Measurements from ENCODE around the gene CCBE1. TPM values are rescaled to one million over a fixed set of nuclear protein-coding genes. Genes with fewer than 3 reads are reported as not detected.
"Not testable (repeated sequence)": the region's sequence is repeated elsewhere in the genome, so short reads cannot be mapped to it uniquely, and the experiment has no call there.

Gene CCBE1
- total RNA-seq, 2 experiments from 2014 or later, result not detected

- DNase-seq, result no peak
- Mint-ChIP-seq H3K27me3 (ENCODE audit: low read depth) (peaks cover 2% of the 10 kb centered on the region), H3K27ac (no peak overlapping the region), H3K36me3 (ENCODE audit: low read depth) (no peaks in the 10 kb centered on the region), H3K4me3 (no peak overlapping the region), H3K4me1 (ENCODE audit: low read depth) (no peaks in the 10 kb centered on the region), H3K9me3 (ENCODE audit: insufficient read depth) (no peaks in the 10 kb centered on the region)
- ChIA-PET CTCF (interaction anchor here (1.3 kb wide), 1 partner anchor 32 kb away, joined by 4 read pairs; the partner anchor contains the start of gene CCBE1), POLR2A (no interaction called here)
- ATAC-seq, result no peak
Observed at GRCh38 chr18:59728816-59729215, 31.6 kb upstream of the CCBE1 start.

GRCh38 chr18:59725142-59725541 is 27.9 kb upstream of the CCBE1 start:
- no peaks in the 10 kb centered on the region for H3K27me3 Mint-ChIP-seq (ENCODE audit: low read depth)
- no peaks in the 10 kb centered on the region for H3K9me3 Mint-ChIP-seq (ENCODE audit: insufficient read depth)
- H3K4me3 Mint-ChIP-seq, result no peak overlapping the region
- H3K36me3 Mint-ChIP-seq (ENCODE audit: low read depth), result no peaks in the 10 kb centered on the region
- ATAC-seq (no peak), DNase-seq (no peak)
- ChIA-PET CTCF (interaction anchor here (1.0 kb wide), 1 partner anchor 28 kb away, joined by 3 read pairs; the partner anchor contains the start of gene CCBE1), POLR2A (no interaction called here)
- no peak overlapping the region for H3K27ac Mint-ChIP-seq
- no peaks in the 10 kb centered on the region for H3K4me1 Mint-ChIP-seq (ENCODE audit: low read depth)

- ATAC-seq (no peak), DNase-seq (no peak)
- H3K27me3 Mint-ChIP-seq (ENCODE audit: low read depth), result no peaks in the 10 kb centered on the region
- H3K36me3 Mint-ChIP-seq (ENCODE audit: low read depth), result no peaks in the 10 kb centered on the region
- POLR2A ChIA-PET, result no interaction called here
- H3K27ac Mint-ChIP-seq, result no peak overlapping the region
- H3K9me3 Mint-ChIP-seq (ENCODE audit: insufficient read depth), result no peaks in the 10 kb centered on the region
- no peaks in the 10 kb centered on the region for H3K4me1 Mint-ChIP-seq (ENCODE audit: low read depth)
- CTCF ChIA-PET, result no interaction called here
- H3K4me3 Mint-ChIP-seq, result no peak overlapping the region
Observed at GRCh38 chr18:59724103-59724502, 26.9 kb upstream of the CCBE1 start.

GRCh38 chr18:59721931-59722330 is 24.7 kb upstream of the CCBE1 start:
- ChIA-PET POLR2A (no interaction called here), CTCF (no interaction called here)

GRCh38 chr18:59721211-59721610 is 24.0 kb upstream of the CCBE1 start:
- ChIA-PET CTCF (no interaction called here), POLR2A (no interaction called here)
- no peaks in the 10 kb centered on the region for H3K4me1 Mint-ChIP-seq (ENCODE audit: low read depth)
- ATAC-seq (no peak), DNase-seq (no peak)
- no peaks in the 10 kb centered on the region for H3K9me3 Mint-ChIP-seq (ENCODE audit: insufficient read depth)
- no peak overlapping the region for H3K4me3 Mint-ChIP-seq
- H3K27ac Mint-ChIP-seq, result no peak overlapping the region
- no peaks in the 10 kb centered on the region for H3K27me3 Mint-ChIP-seq (ENCODE audit: low read depth)
- no peaks in the 10 kb centered on the region for H3K36me3 Mint-ChIP-seq (ENCODE audit: low read depth)

More at GRCh38 chr18:59721931-59722330, 24.7 kb upstream of the CCBE1 start:
- Mint-ChIP-seq H3K4me1 (ENCODE audit: low read depth) (no peaks in the 10 kb centered on the region), H3K36me3 (ENCODE audit: low read depth) (no peaks in the 10 kb centered on the region), H3K27ac (no peak overlapping the region), H3K27me3 (ENCODE audit: low read depth) (no peaks in the 10 kb centered on the region), H3K4me3 (no peak overlapping the region), H3K9me3 (ENCODE audit: insufficient read depth) (no peaks in the 10 kb centered on the region)
- DNase-seq (no peak), ATAC-seq (no peak)

- DNase-seq (no peak), ATAC-seq (no peak)
- Mint-ChIP-seq H3K27me3 (ENCODE audit: low read depth) (no peaks in the 10 kb centered on the region), H3K4me3 (no peak overlapping the region), H3K4me1 (ENCODE audit: low read depth) (no peaks in the 10 kb centered on the region), H3K9me3 (ENCODE audit: insufficient read depth) (no peaks in the 10 kb centered on the region), H3K27ac (no peak overlapping the region), H3K36me3 (ENCODE audit: low read depth) (no peaks in the 10 kb centered on the region)
- ChIA-PET POLR2A (no interaction called here), CTCF (no interaction called here)
Observed at GRCh38 chr18:59719544-59720181, 22.4 kb upstream of the CCBE1 start.

- no peak overlapping the region for H3K4me3 Mint-ChIP-seq
- no peaks in the 10 kb centered on the region for H3K9me3 Mint-ChIP-seq (ENCODE audit: insufficient read depth)
- ATAC-seq, result no peak
- no peak for DNase-seq
- no peaks in the 10 kb centered on the region for H3K27me3 Mint-ChIP-seq (ENCODE audit: low read depth)
- H3K36me3 Mint-ChIP-seq (ENCODE audit: low read depth), result no peaks in the 10 kb centered on the region
- no peaks in the 10 kb centered on the region for H3K4me1 Mint-ChIP-seq (ENCODE audit: low read depth)
- CTCF ChIA-PET, result interaction anchor here (1.1 kb wide), 1 partner anchor 21 kb away, joined by 4 read pairs; the partner anchor contains the start of gene CCBE1
- POLR2A ChIA-PET, result no interaction called here
- no peak overlapping the region for H3K27ac Mint-ChIP-seq
Observed at GRCh38 chr18:59718464-59719157, 21.4 kb upstream of the CCBE1 start.

GRCh38 chr18:59718108-59718463 is 20.9 kb upstream of the CCBE1 start:
- no peak for ATAC-seq
- Mint-ChIP-seq H3K27ac (no peak overlapping the region), H3K9me3 (ENCODE audit: insufficient read depth) (no peaks in the 10 kb centered on the region), H3K4me1 (ENCODE audit: low read depth) (no peaks in the 10 kb centered on the region), H3K4me3 (no peak overlapping the region), H3K36me3 (ENCODE audit: low read depth) (no peaks in the 10 kb centered on the region), H3K27me3 (ENCODE audit: low read depth) (no peaks in the 10 kb centered on the region)
- ChIA-PET POLR2A (no interaction called here), CTCF (interaction anchor here (1.1 kb wide), 1 partner anchor 21 kb away, joined by 4 read pairs; the partner anchor contains the start of gene CCBE1)
- no peak for DNase-seq

- no peaks in the 10 kb centered on the region for H3K36me3 Mint-ChIP-seq (ENCODE audit: low read depth)
- H3K27ac Mint-ChIP-seq, result no peak overlapping the region
- no peak for ATAC-seq
- no peak for DNase-seq
- H3K27me3 Mint-ChIP-seq (ENCODE audit: low read depth), result no peaks in the 10 kb centered on the region
- no peaks in the 10 kb centered on the region for H3K9me3 Mint-ChIP-seq (ENCODE audit: insufficient read depth)
- H3K4me3 Mint-ChIP-seq, result no peak overlapping the region
- CTCF ChIA-PET, result no interaction called here
- POLR2A ChIA-PET, result no interaction called here
- H3K4me1 Mint-ChIP-seq (ENCODE audit: low read depth), result no peaks in the 10 kb centered on the region
Observed at GRCh38 chr18:59717291-59717690, 20.1 kb upstream of the CCBE1 start.

GRCh38 chr18:59715966-59716369 is 18.7 kb upstream of the CCBE1 start:
- H3K27ac Mint-ChIP-seq, result no peak overlapping the region
- ChIA-PET CTCF (no interaction called here), POLR2A (no interaction called here)
- no peak overlapping the region for H3K4me3 Mint-ChIP-seq
- H3K4me1 Mint-ChIP-seq (ENCODE audit: low read depth), result no peaks in the 10 kb centered on the region
- ATAC-seq (no peak), DNase-seq (no peak)
- no peaks in the 10 kb centered on the region for H3K9me3 Mint-ChIP-seq (ENCODE audit: insufficient read depth)
- H3K36me3 Mint-ChIP-seq (ENCODE audit: low read depth), result no peaks in the 10 kb centered on the region
- no peaks in the 10 kb centered on the region for H3K27me3 Mint-ChIP-seq (ENCODE audit: low read depth)

- no peaks in the 10 kb centered on the region for H3K4me1 Mint-ChIP-seq (ENCODE audit: low read depth)
- H3K9me3 Mint-ChIP-seq (ENCODE audit: insufficient read depth), result no peaks in the 10 kb centered on the region
- no peaks in the 10 kb centered on the region for H3K27me3 Mint-ChIP-seq (ENCODE audit: low read depth)
- H3K36me3 Mint-ChIP-seq (ENCODE audit: low read depth), result no peaks in the 10 kb centered on the region
- H3K27ac Mint-ChIP-seq, result no peak overlapping the region
- CTCF ChIA-PET, result no interaction called here
- no peak overlapping the region for H3K4me3 Mint-ChIP-seq
- ATAC-seq (no peak), DNase-seq (no peak)
- POLR2A ChIA-PET, result no interaction called here
Observed at GRCh38 chr18:59715445-59715844, 18.2 kb upstream of the CCBE1 start.

- H3K4me1 Mint-ChIP-seq (ENCODE audit: low read depth); H3K9me3 Mint-ChIP-seq (ENCODE audit: insufficient read depth); ATAC-seq; H3K27me3 Mint-ChIP-seq (ENCODE audit: low read depth); H3K36me3 Mint-ChIP-seq (ENCODE audit: low read depth); POLR2A ChIA-PET; DNase-seq; H3K27ac Mint-ChIP-seq; H3K4me3 Mint-ChIP-seq: not testable (repeated sequence)
- CTCF ChIA-PET, result interaction anchor here (1.5 kb wide), 1 partner anchor 17 kb away, joined by 4 read pairs; the partner anchor contains the start of gene CCBE1
Observed at GRCh38 chr18:59714096-59714495, 16.9 kb upstream of the CCBE1 start.
